PC-9 (cell line): ENCODE data around the gene SLC35F6.

Source experiments
- EZH2 ChIP-seq: fragments of 200-600 bp; sonication (generic); IDR thresholded peaks from 2 replicates; pipeline ENCODE4 v1.8.0; 2017; ENCODE audit warnings: antibody characterized with exemption, low read depth
- TF ChIP-seq, protein P1 (sequence below): fragments of 200-600 bp; sonication (generic); conservative IDR thresholded peaks from 2 replicates; pipeline ENCODE4 v1.6.1; 2017; ENCODE audit warnings: mixed run types, antibody characterized with exemption, mild to moderate bottlenecking, moderate library complexity

- no peak for TF ChIP-seq EZH2
- TF ChIP-seq, protein P1, sequence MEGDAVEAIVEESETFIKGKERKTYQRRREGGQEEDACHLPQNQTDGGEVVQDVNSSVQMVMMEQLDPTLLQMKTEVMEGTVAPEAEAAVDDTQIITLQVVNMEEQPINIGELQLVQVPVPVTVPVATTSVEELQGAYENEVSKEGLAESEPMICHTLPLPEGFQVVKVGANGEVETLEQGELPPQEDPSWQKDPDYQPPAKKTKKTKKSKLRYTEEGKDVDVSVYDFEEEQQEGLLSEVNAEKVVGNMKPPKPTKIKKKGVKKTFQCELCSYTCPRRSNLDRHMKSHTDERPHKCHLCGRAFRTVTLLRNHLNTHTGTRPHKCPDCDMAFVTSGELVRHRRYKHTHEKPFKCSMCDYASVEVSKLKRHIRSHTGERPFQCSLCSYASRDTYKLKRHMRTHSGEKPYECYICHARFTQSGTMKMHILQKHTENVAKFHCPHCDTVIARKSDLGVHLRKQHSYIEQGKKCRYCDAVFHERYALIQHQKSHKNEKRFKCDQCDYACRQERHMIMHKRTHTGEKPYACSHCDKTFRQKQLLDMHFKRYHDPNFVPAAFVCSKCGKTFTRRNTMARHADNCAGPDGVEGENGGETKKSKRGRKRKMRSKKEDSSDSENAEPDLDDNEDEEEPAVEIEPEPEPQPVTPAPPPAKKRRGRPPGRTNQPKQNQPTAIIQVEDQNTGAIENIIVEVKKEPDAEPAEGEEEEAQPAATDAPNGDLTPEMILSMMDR, result no peak
These were observed 21.9 kb upstream of the SLC35F6 start for GRCh38 chr2:26742048-26742770.
